OCI-LY7 (cell line): ENCODE measurements around the gene NBEA. TPM values are rescaled to one million over a fixed set of nuclear protein-coding genes. Genes with fewer than 3 reads are reported as not detected.

Source experiments
- BruUV-seq: library from RNA; stranded (reverse); fragments of 400-500 nt; replicated peaks from 2 replicates; lab custom pipeline; 2021; lab: Mats Ljungman, UMichigan
- CTCF ChIA-PET: fragments of 300-600 bp; sonication (Branson Sonifier 250); formaldehyde crosslinking; loops from one replicate; lab custom pipeline; 2022; ENCODE audit warnings: antibody characterized with exemption; ENCODE audit not compliant: unreplicated experiment; lab: Charles Lee
- POLR2A ChIA-PET: fragments of 300-600 bp; sonication (Branson Sonifier 250); formaldehyde crosslinking; loops from one replicate; lab custom pipeline; 2022; ENCODE audit warnings: antibody characterized with exemption; lab: Charles Lee
- DNase-seq: peaks from one replicate; pipeline ENCODE4 v3.0.0-alpha.2; 2015; ENCODE audit warnings: low spot score
- H2AFZ ChIP-seq: fragments of 200-600 bp; sonication (generic), shearing (Covaris generic); 2 replicates; pipeline ENCODE4 v1.6.1; 2014; ENCODE audit warnings: mild to moderate bottlenecking, antibody characterized with exemption, low read length, moderate library complexity
- H3K27ac ChIP-seq: fragments of 200-600 bp; sonication (generic); 2 replicates; pipeline ENCODE4 v1.5.1; 2014; ENCODE audit warnings: mixed run types, low read depth, mild to moderate bottlenecking, moderate library complexity, low read length, inconsistent platforms; ENCODE audit not compliant: poor library complexity, severe bottlenecking
- H3K36me3 ChIP-seq: fragments of 200-600 bp; sonication (generic); 2 replicates; pipeline ENCODE4 v1.6.1; 2014; ENCODE audit warnings: mild to moderate bottlenecking, antibody characterized with exemption, low read length, moderate library complexity, mixed read lengths; ENCODE audit not compliant: insufficient read depth
- H3K4me1 ChIP-seq: fragments of 200-600 bp; sonication (generic); 2 replicates; pipeline ENCODE4 v1.5.1; 2014; ENCODE audit warnings: mild to moderate bottlenecking, low read length; ENCODE audit not compliant: insufficient read depth, poor library complexity, severe bottlenecking
- H3K4me2 ChIP-seq: fragments of 200-600 bp; sonication (generic); 2 replicates; pipeline ENCODE4 v1.6.1; 2014; ENCODE audit warnings: mild to moderate bottlenecking, low read length
- H3K4me3 ChIP-seq: fragments of 200-600 bp; sonication (generic); 2 replicates; pipeline ENCODE4 v1.5.1; 2014; ENCODE audit warnings: mild to moderate bottlenecking, low read depth, low read length; ENCODE audit not compliant: poor library complexity, severe bottlenecking
- H3K79me2 ChIP-seq: fragments of 200-600 bp; sonication (generic); 2 replicates; pipeline ENCODE4 v1.6.1; 2016; ENCODE audit warnings: low read depth, mild to moderate bottlenecking, low read length, moderate library complexity, mixed read lengths; ENCODE audit not compliant: insufficient read depth
- H3K9me2 ChIP-seq: fragments of 200-600 bp; sonication (generic); 2 replicates; pipeline ENCODE4 v1.6.1; 2016; ENCODE audit warnings: mild to moderate bottlenecking, low read length, mixed read lengths; ENCODE audit not compliant: insufficient read depth
- H3K9me3 ChIP-seq: fragments of 200-600 bp; sonication (generic); 2 replicates; pipeline ENCODE4 v1.6.1; 2014; ENCODE audit warnings: mild to moderate bottlenecking, mixed run types, low read length, mixed read lengths
- H4K20me1 ChIP-seq: fragments of 200-600 bp; sonication (generic); 2 replicates; pipeline ENCODE4 v1.6.1; 2014; ENCODE audit warnings: mild to moderate bottlenecking, antibody characterized with exemption, low read length, moderate library complexity, mixed read lengths; ENCODE audit not compliant: insufficient read depth
- EZH2phosphoT487 ChIP-seq: fragments of 200-600 bp; sonication (generic); IDR thresholded peaks from 2 replicates; pipeline ENCODE4 v1.6.1; 2018; ENCODE audit warnings: low read depth, borderline replicate concordance, mild to moderate bottlenecking, mixed run types, antibody characterized with exemption, low read length, moderate library complexity, mixed read lengths
- intact Hi-C: fragments of 100-400 bp; cut with micrococcal nuclease; formaldehyde crosslinking; loops from one replicate; pipeline ENCODE4 v1.10.0; 2022; ENCODE audit not compliant: unreplicated experiment
- total RNA-seq, 2 experiments: library from RNA; depleted of rRNA in 1 of 2; stranded (reverse); fragments of >200 nt in 1 of 2; shearing (Covaris generic) in 1 of 2; gene quantifications; 2 replicates each; pipeline ENCODE4 v1.2.3, GENCODE V29; 2014 to 2022
- TF ChIP-seq, protein P1 (sequence below): fragments of 200-600 bp; sonication (generic); conservative IDR thresholded peaks from 2 replicates; pipeline ENCODE4 v1.5.1; 2014; ENCODE audit warnings: mild to moderate bottlenecking, antibody characterized with exemption, low read length, moderate library complexity, mixed read lengths

The NBEA gene
- total RNA-seq, 2 experiments from 2014 or later, result 3.6 to 11.0 TPM

- no peaks in the 10 kb centered on the region; the same call in 1 of the 2 replicates for H3K9me2 ChIP-seq
- intact Hi-C loops, result loop anchor here (1.0 to 10.0 kb wide), 3 partner anchors 560 to 1233 kb away; no protein-coding TSS in a partner anchor
- ChIA-PET CTCF (no interaction called here), POLR2A (interaction anchor here (0.6 kb wide), 2 partner anchors 69 to 717 kb away, joined by 3 to 4 read pairs; no protein-coding TSS in a partner anchor)
- H3K4me1 ChIP-seq, result no peaks in the 10 kb centered on the region
- DNase-seq, result peak; percentile 56
- no peak overlapping the region for H3K4me3 ChIP-seq
- BruUV-seq, result no TSS peak
- H3K79me2 ChIP-seq, result no peaks in the 10 kb centered on the region
- no peak overlapping the region for H2AFZ ChIP-seq
- H3K4me2 ChIP-seq, result no peak overlapping the region
- TF ChIP-seq EZH2phosphoT487, result no peak
- TF ChIP-seq, protein P1, sequence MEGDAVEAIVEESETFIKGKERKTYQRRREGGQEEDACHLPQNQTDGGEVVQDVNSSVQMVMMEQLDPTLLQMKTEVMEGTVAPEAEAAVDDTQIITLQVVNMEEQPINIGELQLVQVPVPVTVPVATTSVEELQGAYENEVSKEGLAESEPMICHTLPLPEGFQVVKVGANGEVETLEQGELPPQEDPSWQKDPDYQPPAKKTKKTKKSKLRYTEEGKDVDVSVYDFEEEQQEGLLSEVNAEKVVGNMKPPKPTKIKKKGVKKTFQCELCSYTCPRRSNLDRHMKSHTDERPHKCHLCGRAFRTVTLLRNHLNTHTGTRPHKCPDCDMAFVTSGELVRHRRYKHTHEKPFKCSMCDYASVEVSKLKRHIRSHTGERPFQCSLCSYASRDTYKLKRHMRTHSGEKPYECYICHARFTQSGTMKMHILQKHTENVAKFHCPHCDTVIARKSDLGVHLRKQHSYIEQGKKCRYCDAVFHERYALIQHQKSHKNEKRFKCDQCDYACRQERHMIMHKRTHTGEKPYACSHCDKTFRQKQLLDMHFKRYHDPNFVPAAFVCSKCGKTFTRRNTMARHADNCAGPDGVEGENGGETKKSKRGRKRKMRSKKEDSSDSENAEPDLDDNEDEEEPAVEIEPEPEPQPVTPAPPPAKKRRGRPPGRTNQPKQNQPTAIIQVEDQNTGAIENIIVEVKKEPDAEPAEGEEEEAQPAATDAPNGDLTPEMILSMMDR, result peak; percentile 92
- H3K36me3 ChIP-seq, result no peaks in the 10 kb centered on the region
- H3K27ac ChIP-seq, result no peak overlapping the region
- H4K20me1 ChIP-seq, result no peaks in the 10 kb centered on the region
- no peaks in the 10 kb centered on the region for H3K9me3 ChIP-seq
Observed at GRCh38 chr13:35164324-35164932, 222.4 kb downstream of the NBEA start.

GRCh38 chr13:35165205-35165604 is 223.1 kb downstream of the NBEA start:
- Histone ChIP-seq H3K4me2 (no peak overlapping the region), H3K9me3 (no peaks in the 10 kb centered on the region), H3K4me3 (no peak overlapping the region), H3K27ac (no peak overlapping the region), H3K79me2 (no peaks in the 10 kb centered on the region), H2AFZ (no peak overlapping the region), H3K36me3 (no peaks in the 10 kb centered on the region), H3K4me1 (no peaks in the 10 kb centered on the region), H4K20me1 (no peaks in the 10 kb centered on the region), H3K9me2 (no peaks in the 10 kb centered on the region; the same call in 1 of the 2 replicates)
- intact Hi-C loops, result loop anchor here (2.0 to 10.0 kb wide), 2 partner anchors 560 to 1088 kb away; no protein-coding TSS in a partner anchor
- TF ChIP-seq, protein P1, result no peak
- no peak for TF ChIP-seq EZH2phosphoT487
- BruUV-seq, result no TSS peak
- CTCF ChIA-PET, result no interaction called here
- no peak for DNase-seq
- POLR2A ChIA-PET, result interaction anchor here (0.6 kb wide), 1 partner anchor 68 kb away, joined by 3 read pairs; no protein-coding TSS in a partner anchor

DNA sequence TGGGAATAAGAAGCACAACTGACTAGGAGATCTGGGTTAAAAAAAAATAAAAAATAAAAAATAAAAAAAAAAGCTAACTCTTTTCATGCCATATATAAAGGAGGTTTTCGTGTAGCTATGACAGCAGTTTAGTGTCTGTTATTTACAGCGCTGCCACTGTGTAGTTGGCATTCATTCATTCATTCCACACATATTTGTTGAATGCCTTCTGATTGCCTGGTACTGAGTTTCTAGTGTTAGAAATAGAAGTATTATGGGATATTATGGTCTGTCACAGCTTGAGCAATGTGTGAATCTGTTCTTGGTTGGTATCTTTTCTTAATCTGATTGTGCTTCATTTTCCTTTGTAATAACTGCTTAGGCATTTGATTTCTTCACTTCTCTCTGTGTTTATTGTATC is 237.4 kb downstream of the NBEA start:
- Histone ChIP-seq H3K4me1 (no peaks in the 10 kb centered on the region), H3K79me2 (no peaks in the 10 kb centered on the region), H2AFZ (no peak overlapping the region), H3K27ac (no peak overlapping the region), H4K20me1 (no peaks in the 10 kb centered on the region), H3K9me2 (no peaks in the 10 kb centered on the region), H3K36me3 (no peaks in the 10 kb centered on the region), H3K4me2 (no peak overlapping the region), H3K4me3 (no peak overlapping the region), H3K9me3 (no peaks in the 10 kb centered on the region)
- ChIA-PET POLR2A (interaction anchor here (1.0 kb wide), 1 partner anchor 13 kb away, joined by 4 read pairs; no protein-coding TSS in a partner anchor), CTCF (no interaction called here)
- no peak for DNase-seq
- BruUV-seq, result no TSS peak
- intact Hi-C loops, result no loop called here
- TF ChIP-seq, protein P1, result no peak
- TF ChIP-seq EZH2phosphoT487, result no peak
